T-cell (primary cell): Measurements from ENCODE around the gene GNAS. TPM values are rescaled to one million over a fixed set of nuclear protein-coding genes. Genes with fewer than 3 reads are reported as not detected.

ENCODE experiments used
- ATAC-seq, 4 experiments: fragments of 200-7000 bp in 3 of 4; fragments of 150-1000 bp in 1 of 4; cut with Tn5 transposase; replicated peaks in 1 of 4; 1 replicate in 3 of 4; 2 replicates in 1 of 4; pipeline ENCODE4 v1.10.0; 2021; ENCODE audit warnings: moderate library complexity in 3 of 4, mild to moderate bottlenecking in 2 of 4, moderate number of reproducible peaks in 1 of 4
- CTCF ChIA-PET, 2 donors: fragments of 300-600 bp; sonication (Branson Sonifier 250); formaldehyde crosslinking; loops; one replicate each; lab custom pipeline; 2022; ENCODE audit warnings: antibody characterized with exemption in 2 of 2; lab: Charles Lee
- POLR2A ChIA-PET, 2 donors: fragments of 300-600 bp; sonication (Branson Sonifier 250); formaldehyde crosslinking; loops; one replicate each; lab custom pipeline; 2022; ENCODE audit warnings: antibody characterized with exemption in 2 of 2; lab: Charles Lee
- DNase-seq, 35 experiments: peaks; one replicate each; pipeline versions ENCODE4 v3.0.0 to v3.0.0-alpha.2; 2013 to 2023
- H3K27ac ChIP-seq: one replicate; pipeline ENCODE4 v1.5.1; 2013; ENCODE audit warnings: low read length
- H3K27me3 ChIP-seq, 2 experiments: replicated peaks in 1 of 2; 1 replicate in 1 of 2; 2 replicates in 1 of 2; pipeline versions ENCODE4 v1.6.1 to v1.7.0; 2013; ENCODE audit warnings: low read length in 1 of 2, mixed read lengths in 1 of 2; ENCODE audit not compliant: control insufficient read depth in 2 of 2, insufficient read depth in 2 of 2; ENCODE audit errors: extremely low read depth in 1 of 2
- H3K36me3 ChIP-seq, 2 donors: 1 replicate in 1 of 2; 2 replicates in 1 of 2; pipeline versions ENCODE4 v1.6.1 to v1.7.0; 2013; ENCODE audit warnings: low read length in 1 of 2; ENCODE audit not compliant: control insufficient read depth in 2 of 2, insufficient read depth in 1 of 2; ENCODE audit errors: extremely low read depth in 1 of 2
- H3K4me1 ChIP-seq, 2 experiments: 1 replicate in 1 of 2; 2 replicates in 1 of 2; pipeline versions ENCODE4 v1.6.1 to v1.7.0; 2013; ENCODE audit warnings: low read length in 2 of 2, mixed read lengths in 1 of 2; ENCODE audit not compliant: insufficient read depth in 2 of 2, control insufficient read depth in 1 of 2; ENCODE audit errors: extremely low read depth in 1 of 2
- H3K4me3 ChIP-seq, 2 donors: 1 replicate in 1 of 2; 2 replicates in 1 of 2; pipeline versions ENCODE4 v1.5.1 to v1.7.0; 2013; ENCODE audit warnings: mild to moderate bottlenecking in 2 of 2, low read length in 1 of 2, moderate library complexity in 1 of 2; ENCODE audit not compliant: control insufficient read depth in 1 of 2; ENCODE audit errors: extremely low read depth in 1 of 2
- H3K9me3 ChIP-seq: 2 replicates; pipeline ENCODE4 v1.7.0; 2013
- H3K27ac Mint-ChIP-seq, 2 donors: one replicate each; pipeline ENCODE4 v1.8.0; 2020 to 2021; ENCODE audit warnings: mild to moderate bottlenecking in 2 of 2, mixed read lengths in 2 of 2
- H3K27me3 Mint-ChIP-seq, 2 donors: one replicate each; pipeline ENCODE4 v1.8.0; 2021 to 2022; ENCODE audit warnings: mixed read lengths in 2 of 2
- H3K36me3 Mint-ChIP-seq: one replicate; pipeline ENCODE4 v1.8.0; 2021; ENCODE audit warnings: mixed read lengths
- H3K4me1 Mint-ChIP-seq, 3 donors: one replicate each; pipeline ENCODE4 v1.8.0; 2020 to 2022; ENCODE audit warnings: mixed read lengths in 3 of 3, mild to moderate bottlenecking in 1 of 3
- H3K4me3 Mint-ChIP-seq, 3 donors: one replicate each; pipeline ENCODE4 v1.8.0; 2020 to 2022; ENCODE audit warnings: mild to moderate bottlenecking in 3 of 3, mixed read lengths in 3 of 3, moderate library complexity in 3 of 3
- H3K9me3 Mint-ChIP-seq, 3 donors: one replicate each; pipeline ENCODE4 v1.8.0; 2020 to 2022; ENCODE audit warnings: mixed read lengths in 3 of 3
- WGBS: methylation state at CpG from one replicate; pipeline ENCODE4 v1.1.5; 2013; ENCODE audit warnings: missing lambda C conversion rate; ENCODE audit not compliant: insufficient coverage; 5-methylcytosine and 5-hydroxymethylcytosine counted together
- total RNA-seq, 35 experiments: library from RNA in 6 of 35; stranded (reverse) in 6 of 35; fragments of 120-200 nt in 1 of 35; gene quantifications; one replicate each; pipeline versions ENCODE4 v1.2.1 to v1.2.4 and lab custom pipeline; 2013 to 2026

The GNAS gene
- total RNA-seq, 5 donors from 2014 or later (not counting 1 experiment from before 2014, with no cell fraction given), result 578 to 855 (median 640) TPM

- peak overlapping the region; percentile 41 to 68 (median 44) for H3K4me3 Mint-ChIP-seq
- ChIA-PET POLR2A (interaction anchor here (0.5 kb wide), 2 partner anchors 249 to 481 kb away, joined by 4 to 9 read pairs; no protein-coding TSS in a partner anchor), CTCF (interaction anchor here (0.7 to 1.4 kb wide), 3 partner anchors 90 to 505 kb away, joined by 3 to 4 read pairs (median 4); no protein-coding TSS in a partner anchor)
- H3K36me3 Mint-ChIP-seq, result no peaks in the 10 kb centered on the region
- Histone ChIP-seq H3K27ac (no peak overlapping the region), H3K4me3 (peak overlapping the region in 1 of 2 donors; percentile 5), H3K27me3 (peaks cover 10 to 48% of the 10 kb centered on the region in 2 experiments), H3K4me1 (peaks cover 0 to 17% of the 10 kb centered on the region in 2 experiments), H3K9me3 (no peaks in the 10 kb centered on the region), H3K36me3 (no peaks in the 10 kb centered on the region)
- peaks cover 12 to 64% of the 10 kb centered on the region in 2 donors for H3K27me3 Mint-ChIP-seq
- H3K27ac Mint-ChIP-seq, result peak overlapping the region; percentile 20 to 34
- H3K4me1 Mint-ChIP-seq, result peaks cover 0 to 17% (median 8%) of the 10 kb centered on the region in 3 donors
- no peaks in the 10 kb centered on the region for H3K9me3 Mint-ChIP-seq
- 56% methylated on average over 65 of the region's 67 CpGs for WGBS
- ATAC-seq (peak in 2 of 4 experiments; percentile 13 to 22), DNase-seq (no peak)
These were observed 12.3 kb upstream of the GNAS start for GRCh38 chr20:58839991-58840747.

GRCh38 chr20:58840816-58841538, 11.5 kb upstream of the GNAS start:
- DNase-seq (no peak), ATAC-seq (no peak)
- Histone ChIP-seq H3K36me3 (no peaks in the 10 kb centered on the region), H3K27ac (no peak overlapping the region), H3K4me1 (peaks cover 0 to 17% of the 10 kb centered on the region in 2 experiments), H3K27me3 (peaks cover 10 to 51% of the 10 kb centered on the region in 2 experiments), H3K4me3 (no peak overlapping the region), H3K9me3 (no peaks in the 10 kb centered on the region)
- Mint-ChIP-seq H3K9me3 (no peaks in the 10 kb centered on the region), H3K4me1 (peaks cover 0 to 17% (median 8%) of the 10 kb centered on the region in 3 donors), H3K4me3 (no peak overlapping the region), H3K27me3 (peaks cover 9 to 65% of the 10 kb centered on the region in 2 donors), H3K27ac (no peak overlapping the region), H3K36me3 (no peaks in the 10 kb centered on the region)
- POLR2A ChIA-PET, result no interaction called here
- CTCF ChIA-PET, result interaction anchor here in 1 of 2 donors (0.6 kb wide), 1 partner anchor 34 kb away, joined by 3 read pairs; no protein-coding TSS in a partner anchor
- WGBS, result 40% methylated on average over 50 of the region's 51 CpGs

GRCh38 chr20:58841539-58842264, 10.8 kb upstream of the GNAS start:
- H3K27me3 Mint-ChIP-seq, result peaks cover 5 to 65% of the 10 kb centered on the region in 2 donors
- H3K27ac ChIP-seq, result no peak overlapping the region
- ChIA-PET CTCF (no interaction called here), POLR2A (no interaction called here)
- H3K4me3 Mint-ChIP-seq, result no peak overlapping the region
- WGBS, result 52% methylated on average over 55 of the region's 58 CpGs
- no peaks in the 10 kb centered on the region for H3K9me3 Mint-ChIP-seq
- H3K4me1 Mint-ChIP-seq, result peaks cover 0 to 17% (median 8%) of the 10 kb centered on the region in 3 donors
- no peaks in the 10 kb centered on the region for H3K36me3 ChIP-seq
- H3K27me3 ChIP-seq, result peaks cover 10 to 51% of the 10 kb centered on the region in 2 experiments
- peaks cover 0 to 17% of the 10 kb centered on the region in 2 experiments for H3K4me1 ChIP-seq
- ATAC-seq (no peak), DNase-seq (no peak)
- no peaks in the 10 kb centered on the region for H3K36me3 Mint-ChIP-seq
- no peaks in the 10 kb centered on the region for H3K9me3 ChIP-seq
- H3K4me3 ChIP-seq, result no peak overlapping the region
- no peak overlapping the region for H3K27ac Mint-ChIP-seq

GRCh38 chr20:58842276-58842675, 10.2 kb upstream of the GNAS start:
- peaks cover 0 to 17% of the 10 kb centered on the region in 2 experiments for H3K4me1 ChIP-seq
- H3K27me3 Mint-ChIP-seq, result peaks cover 4 to 64% of the 10 kb centered on the region in 2 donors
- H3K36me3 ChIP-seq, result no peaks in the 10 kb centered on the region
- H3K4me3 Mint-ChIP-seq, result no peak overlapping the region
- no peak overlapping the region for H3K27ac ChIP-seq
- H3K36me3 Mint-ChIP-seq, result no peaks in the 10 kb centered on the region
- no peak overlapping the region for H3K27ac Mint-ChIP-seq
- no peak overlapping the region for H3K4me3 ChIP-seq
- DNase-seq (no peak), ATAC-seq (no peak)
- 69% methylated on average over 13 of the region's 20 CpGs for WGBS
- peaks cover 0 to 19% (median 9%) of the 10 kb centered on the region in 3 donors for H3K4me1 Mint-ChIP-seq
- POLR2A ChIA-PET, result no interaction called here
- no peaks in the 10 kb centered on the region for H3K9me3 ChIP-seq
- no peaks in the 10 kb centered on the region for H3K9me3 Mint-ChIP-seq
- CTCF ChIA-PET, result no interaction called here
- H3K27me3 ChIP-seq, result peaks cover 8 to 55% of the 10 kb centered on the region in 2 experiments

GRCh38 chr20:58843128-58843556, 9.4 kb upstream of the GNAS start:
- H3K36me3 Mint-ChIP-seq, result no peaks in the 10 kb centered on the region
- H3K27me3 ChIP-seq, result peaks cover 8 to 55% of the 10 kb centered on the region in 2 experiments
- WGBS, result 47% methylated on average over 3 of the region's 6 CpGs
- no peak overlapping the region for H3K4me3 Mint-ChIP-seq
- ATAC-seq (no peak), DNase-seq (no peak)
- H3K4me1 ChIP-seq, result peaks cover 0 to 13% of the 10 kb centered on the region in 2 experiments
- H3K9me3 Mint-ChIP-seq, result no peaks in the 10 kb centered on the region
- H3K27me3 Mint-ChIP-seq, result peaks cover 6 to 68% of the 10 kb centered on the region in 2 donors
- POLR2A ChIA-PET, result no interaction called here
- H3K27ac ChIP-seq, result no peak overlapping the region
- H3K36me3 ChIP-seq, result no peaks in the 10 kb centered on the region
- no peak overlapping the region for H3K4me3 ChIP-seq
- peaks cover 2 to 17% (median 15%) of the 10 kb centered on the region in 3 donors for H3K4me1 Mint-ChIP-seq
- CTCF ChIA-PET, result interaction anchor here in 1 of 2 donors (0.6 kb wide), 1 partner anchor 607 kb away, joined by 3 read pairs; no protein-coding TSS in a partner anchor
- H3K9me3 ChIP-seq, result no peaks in the 10 kb centered on the region
- H3K27ac Mint-ChIP-seq, result no peak overlapping the region
